GM20000 (cell line): ENCODE data around the gene DROSHA.

Source experiments
- DNase-seq: peaks from one replicate; pipeline ENCODE4 v3.0.0; 2012; ENCODE audit warnings: low spot score
- CTCF ChIP-seq: IDR thresholded peaks from 2 replicates; pipeline ENCODE4 v1.5.1; 2012; ENCODE audit warnings: mild to moderate bottlenecking, control low read depth; ENCODE audit errors: extremely low read depth, missing control alignments

The DROSHA gene

GRCh38 chr5:31357038-31357437, 174.9 kb downstream of the DROSHA start:
- no peak for TF ChIP-seq CTCF
- DNase-seq, result no peak

DNA sequence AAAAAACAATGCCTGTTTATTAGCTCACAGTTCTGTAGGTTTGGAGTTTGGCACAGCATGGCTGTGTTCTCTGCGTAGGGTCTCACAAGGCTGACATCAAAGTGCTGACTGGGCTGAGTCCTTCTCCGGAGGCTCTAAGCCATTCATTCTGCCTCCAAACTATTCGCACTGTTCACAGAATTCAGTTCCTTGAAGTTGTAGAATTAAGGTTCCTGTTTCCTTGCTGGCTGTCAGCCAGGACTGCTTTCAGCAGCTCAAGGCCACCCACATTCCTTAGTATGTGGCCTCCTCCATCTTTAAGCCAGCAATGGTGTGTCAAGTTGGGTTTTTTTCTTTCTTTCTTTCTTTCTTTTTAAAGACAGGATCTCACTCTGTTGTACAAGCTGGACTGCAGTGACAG, 176.6 kb downstream of the DROSHA start:
- no peak for TF ChIP-seq CTCF
- DNase-seq, result no peak
